HEK293T (cell line): ENCODE data around the gene NHS.
A peak's percentile ranks its signal among the peaks of the same experiment; 100 is the strongest.

Experiments used
- CTCF ChIA-PET: fragments of 350-600 bp; formaldehyde crosslinking; extraction: SDS; loops from one replicate; lab custom pipeline; 2021; ENCODE audit warnings: antibody characterized with exemption, inconsistent platforms; lab: Yijun Ruan, JAX
- POLR2A ChIA-PET: fragments of 350-600 bp; formaldehyde crosslinking; extraction: SDS; loops from one replicate; lab custom pipeline; 2020; ENCODE audit warnings: antibody characterized with exemption, inconsistent platforms; lab: Yijun Ruan, JAX
- DNase-seq: peaks from one replicate; pipeline ENCODE4 v3.0.0; 2012; ENCODE audit warnings: mixed read lengths; ENCODE audit errors: extremely low spot score
- ARNT ChIP-seq: fragments of 450-650 bp; IDR thresholded peaks from 2 replicates; pipeline ENCODE4 v1.6.1; 2017; ENCODE audit warnings: mild to moderate bottlenecking
- BHLHE40 ChIP-seq: fragments of 450-650 bp; IDR thresholded peaks from 2 replicates; pipeline ENCODE4 v1.6.1; 2016; ENCODE audit warnings: mild to moderate bottlenecking, moderate library complexity, borderline replicate concordance
- CTBP1 ChIP-seq: fragments of 450-650 bp; IDR thresholded peaks from 2 replicates; pipeline ENCODE4 v1.6.1; 2016; ENCODE audit warnings: borderline replicate concordance
- ELF4 ChIP-seq: fragments of 450-650 bp; IDR thresholded peaks from 2 replicates; pipeline ENCODE4 v1.6.1; 2017; ENCODE audit warnings: antibody characterized with exemption
- FOXA1 ChIP-seq: fragments of 450-650 bp; IDR thresholded peaks from 2 replicates; pipeline ENCODE4 v1.6.1; 2016; ENCODE audit warnings: mild to moderate bottlenecking
- FOXK2 ChIP-seq: fragments of 450-650 bp; IDR thresholded peaks from 2 replicates; pipeline ENCODE4 v1.6.1; 2016; ENCODE audit warnings: mild to moderate bottlenecking
- FOXM1 ChIP-seq: fragments of 450-650 bp; IDR thresholded peaks from 2 replicates; pipeline ENCODE4 v1.6.1; 2017; ENCODE audit warnings: mild to moderate bottlenecking, borderline replicate concordance
- HDGF ChIP-seq: fragments of 450-650 bp; IDR thresholded peaks from 2 replicates; pipeline ENCODE4 v1.6.1; 2017; ENCODE audit warnings: antibody characterized with exemption, borderline replicate concordance
- L3MBTL2 ChIP-seq: fragments of 450-650 bp; conservative IDR thresholded peaks from 2 replicates; pipeline ENCODE4 v1.6.1; 2016; ENCODE audit warnings: mild to moderate bottlenecking
- LEF1 ChIP-seq: fragments of 450-650 bp; IDR thresholded peaks from 2 replicates; pipeline ENCODE4 v1.6.1; 2017; ENCODE audit warnings: mild to moderate bottlenecking, borderline replicate concordance
- NFRKB ChIP-seq: fragments of 450-650 bp; IDR thresholded peaks from 2 replicates; pipeline ENCODE4 v1.6.1; 2016; ENCODE audit warnings: mild to moderate bottlenecking, moderate library complexity
- SP1 ChIP-seq: fragments of 450-650 bp; IDR thresholded peaks from 2 replicates; pipeline ENCODE4 v1.6.1; 2017
- SUZ12 ChIP-seq: fragments of 450-650 bp; IDR thresholded peaks from 2 replicates; pipeline ENCODE4 v1.6.1; 2016; ENCODE audit warnings: mild to moderate bottlenecking
- TARDBP ChIP-seq: fragments of 450-650 bp; IDR thresholded peaks from 2 replicates; pipeline ENCODE4 v1.6.1; 2016
- ZNF384 ChIP-seq: fragments of 450-650 bp; IDR thresholded peaks from 2 replicates; pipeline ENCODE4 v1.6.1; 2016
- TF ChIP-seq, protein P1 (sequence below): fragments of 450-650 bp; IDR thresholded peaks from 2 replicates; pipeline ENCODE4 v1.6.1; 2016

NHS gene

GRCh38 chrX:17413228-17413627 lies 38.2 kb downstream of the NHS start:
- TF ChIP-seq SUZ12, result no peak
- TF ChIP-seq FOXM1, result no peak
- no peak for TF ChIP-seq HDGF
- TF ChIP-seq, protein P1, sequence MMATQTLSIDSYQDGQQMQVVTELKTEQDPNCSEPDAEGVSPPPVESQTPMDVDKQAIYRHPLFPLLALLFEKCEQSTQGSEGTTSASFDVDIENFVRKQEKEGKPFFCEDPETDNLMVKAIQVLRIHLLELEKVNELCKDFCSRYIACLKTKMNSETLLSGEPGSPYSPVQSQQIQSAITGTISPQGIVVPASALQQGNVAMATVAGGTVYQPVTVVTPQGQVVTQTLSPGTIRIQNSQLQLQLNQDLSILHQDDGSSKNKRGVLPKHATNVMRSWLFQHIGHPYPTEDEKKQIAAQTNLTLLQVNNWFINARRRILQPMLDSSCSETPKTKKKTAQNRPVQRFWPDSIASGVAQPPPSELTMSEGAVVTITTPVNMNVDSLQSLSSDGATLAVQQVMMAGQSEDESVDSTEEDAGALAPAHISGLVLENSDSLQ, result no peak
- TF ChIP-seq L3MBTL2, result no peak
- no peak for TF ChIP-seq SP1
- no peak for TF ChIP-seq LEF1
- TF ChIP-seq TARDBP, result no peak
- no peak for TF ChIP-seq FOXK2
- no peak for TF ChIP-seq CTBP1
- TF ChIP-seq ZNF384, result no peak
- TF ChIP-seq BHLHE40, result no peak
- no peak for TF ChIP-seq NFRKB
- POLR2A ChIA-PET, result no interaction called here
- CTCF ChIA-PET, result no interaction called here
- DNase-seq, result no peak

- TF ChIP-seq ELF4 (no peak), SP1 (no peak), HDGF (no peak), FOXK2 (no peak), FOXA1 (no peak), BHLHE40 (no peak), FOXM1 (no peak), ARNT (no peak), SUZ12 (no peak), ZNF384 (no peak), TARDBP (no peak), CTBP1 (no peak), LEF1 (no peak), NFRKB (no peak), L3MBTL2 (no peak)
- TF ChIP-seq, protein P1, result no peak
- ChIA-PET POLR2A (no interaction called here), CTCF (no interaction called here)
- no peak for DNase-seq
These were observed 39.1 kb downstream of the NHS start for GRCh38 chrX:17414027-17414658.

GRCh38 chrX:17414839-17415238 lies 39.8 kb downstream of the NHS start:
- no peak for TF ChIP-seq FOXA1
- TF ChIP-seq BHLHE40, result no peak
- no peak for TF ChIP-seq SUZ12
- ChIA-PET POLR2A (no interaction called here), CTCF (no interaction called here)
- DNase-seq, result peak; percentile 17

GRCh38 chrX:17415242-17415810 lies 40.3 kb downstream of the NHS start:
- TF ChIP-seq BHLHE40 (no peak), HDGF (no peak), TARDBP (no peak), ELF4 (no peak), FOXA1 (no peak), NFRKB (no peak), LEF1 (no peak), SUZ12 (no peak), FOXK2 (no peak), CTBP1 (no peak), ZNF384 (no peak), L3MBTL2 (no peak), FOXM1 (no peak), SP1 (no peak), ARNT (no peak)
- TF ChIP-seq, protein P1, result no peak
- no peak for DNase-seq
- CTCF ChIA-PET, result no interaction called here
- POLR2A ChIA-PET, result no interaction called here

- CTCF ChIA-PET, result no interaction called here
- no peak for DNase-seq
- POLR2A ChIA-PET, result no interaction called here
- TF ChIP-seq SUZ12, result no peak
- TF ChIP-seq TARDBP, result no peak
- TF ChIP-seq ARNT, result no peak
- TF ChIP-seq FOXK2, result no peak
- TF ChIP-seq NFRKB, result no peak
- TF ChIP-seq BHLHE40, result no peak
- TF ChIP-seq SP1, result no peak
- TF ChIP-seq, protein P1, result no peak
- TF ChIP-seq ELF4, result no peak
These were observed 42.4 kb downstream of the NHS start for GRCh38 chrX:17417372-17417771.
